Naive thymus-derived CD8-positive, alpha-beta T cell (primary cell): Measurements from ENCODE around the gene INSIG2. TPM values are rescaled to one million over a fixed set of nuclear protein-coding genes. Genes with fewer than 3 reads are reported as not detected.
A peak's percentile ranks its signal among the peaks of the same experiment; 100 is the strongest.

Source experiments
- ATAC-seq, 2 donors: fragments of 150-1000 bp; cut with Tn5 transposase in 1 of 2; sonication (Bioruptor Pico), chemical (Tn5 transposase) in 1 of 2; 1 replicate in 1 of 2; 2 replicates in 1 of 2; pipeline ENCODE4 v1.10.0; 2021; ENCODE audit warnings: mild to moderate bottlenecking in 2 of 2, moderate library complexity in 2 of 2
- POLR2A ChIA-PET: fragments of 350-600 bp; sonication (Branson Sonifier 250); formaldehyde crosslinking; loops from one replicate; lab custom pipeline; 2021; ENCODE audit warnings: antibody characterized with exemption; lab: Charles Lee
- DNase-seq, 10 donors: peaks; one replicate each; pipeline versions ENCODE4 v3.0.0 to v3.0.0-alpha.2; 2020 to 2022
- H3K27ac Mint-ChIP-seq, 10 donors: one replicate each; pipeline ENCODE4 v1.8.0; 2020 to 2022; ENCODE audit warnings: mild to moderate bottlenecking in 10 of 10, mixed read lengths in 10 of 10, moderate library complexity in 4 of 10, inconsistent platforms in 1 of 10
- H3K27me3 Mint-ChIP-seq, 5 donors: one replicate each; pipeline ENCODE4 v1.8.0; 2021 to 2022; ENCODE audit warnings: mixed read lengths in 5 of 5
- H3K36me3 Mint-ChIP-seq, 3 donors: one replicate each; pipeline ENCODE4 v1.8.0; 2020 to 2022; ENCODE audit warnings: mixed read lengths in 3 of 3, mild to moderate bottlenecking in 2 of 3, inconsistent platforms in 1 of 3
- H3K4me1 Mint-ChIP-seq, 4 donors: one replicate each; pipeline ENCODE4 v1.8.0; 2021 to 2022; ENCODE audit warnings: mixed read lengths in 4 of 4
- H3K4me3 Mint-ChIP-seq, 10 donors: one replicate each; pipeline ENCODE4 v1.8.0; 2020 to 2022; ENCODE audit warnings: mild to moderate bottlenecking in 10 of 10, mixed read lengths in 10 of 10, moderate library complexity in 6 of 10, inconsistent platforms in 1 of 10
- H3K9me3 Mint-ChIP-seq, 9 donors: one replicate each; pipeline ENCODE4 v1.8.0; 2020 to 2022; ENCODE audit warnings: mixed read lengths in 9 of 9, mild to moderate bottlenecking in 3 of 9, inconsistent platforms in 1 of 9, moderate library complexity in 1 of 9
- polyA plus RNA-seq, 3 donors: library from polyadenylated mRNA; unstranded; fragments of 300-500 nt; fragmentation: Illumina TruSeq; gene quantifications; one replicate each; pipeline ENCODE4 v1.2.3, GENCODE V29; 2021
- total RNA-seq, 8 experiments: library from RNA in 2 of 8; stranded (reverse) in 2 of 8; gene quantifications; one replicate each; pipeline ENCODE4 v1.2.3 and lab custom pipeline; 2021 to 2026

The INSIG2 gene
- total RNA-seq = 10 to 100 TPM; 24.0 to 25.6 TPM
- polyA plus RNA-seq = 10 to 100 TPM; 21.7 to 28.2 (median 23.3) TPM
- total RNA-seq (lab: John Stamatoyannopoulos, UW) = 4.4 to 19.4 (median 6.8) reads per million in 6 experiments

GRCh38 chr2:118088051-118089024, at the start of gene INSIG2:
Gene INSIG2 (plus strand): TSS chr2:118088471. CDS start chr2:118096557, 8,086 bp downstream.
- ATAC-seq (peak; percentile 89 to 92), DNase-seq (peak; percentile 75 to 93 (median 84))
- Mint-ChIP-seq H3K4me1 (peaks cover 3 to 47% (median 23%) of the 10 kb centered on the region in 4 donors), H3K27me3 (peaks cover 0 to 2% (median 0%) of the 10 kb centered on the region in 5 donors), H3K9me3 (no peaks in the 10 kb centered on the region), H3K36me3 (no peaks in the 10 kb centered on the region), H3K4me3 (peak within 1 kb of the TSS; percentile 89 to 97 (median 93)), H3K27ac (peak within 1 kb of the TSS; percentile 71 to 98 (median 94))
- POLR2A ChIA-PET = interaction anchor here (0.7 to 2.2 kb wide), 7 partner anchors 10 to 1278 kb away, joined by 3 to 8 read pairs (median 4); partner anchors contain the start of genes C2orf76, CCDC93, DBI and DDX18

GRCh38 chr2:118040891-118041290, 47.4 kb upstream of the INSIG2 start:
- no peak overlapping the region for H3K4me3 Mint-ChIP-seq
- no peak overlapping the region for H3K27ac Mint-ChIP-seq
- ATAC-seq = no peak
- H3K9me3 Mint-ChIP-seq = peaks cover 3 to 22% (median 6%) of the 10 kb centered on the region in 9 donors
- no peak for DNase-seq
- peaks cover 41 to 91% (median 54%) of the 10 kb centered on the region in 5 donors for H3K27me3 Mint-ChIP-seq
- H3K4me1 Mint-ChIP-seq = no peaks in the 10 kb centered on the region
- POLR2A ChIA-PET = no interaction called here
- H3K36me3 Mint-ChIP-seq = peaks cover 0 to 20% (median 2%) of the 10 kb centered on the region in 3 donors

GRCh38 chr2:118044103-118044716, 44.1 kb upstream of the INSIG2 start:
- Mint-ChIP-seq H3K4me3 (no peak overlapping the region), H3K36me3 (no peaks in the 10 kb centered on the region), H3K9me3 (no peaks in the 10 kb centered on the region), H3K4me1 (no peaks in the 10 kb centered on the region), H3K27ac (peak overlapping the region in 2 of 10 donors; percentile 2 to 22), H3K27me3 (peaks cover 36 to 85% (median 59%) of the 10 kb centered on the region in 5 donors)
- POLR2A ChIA-PET = no interaction called here
- no peak for DNase-seq
- ATAC-seq = no peak

- ATAC-seq = no peak
- Mint-ChIP-seq H3K27ac (no peak overlapping the region), H3K9me3 (no peaks in the 10 kb centered on the region), H3K27me3 (peaks cover 36 to 85% (median 59%) of the 10 kb centered on the region in 5 donors), H3K4me3 (no peak overlapping the region), H3K36me3 (no peaks in the 10 kb centered on the region), H3K4me1 (no peaks in the 10 kb centered on the region)
- DNase-seq = no peak
- POLR2A ChIA-PET = no interaction called here
These were observed 43.4 kb upstream of the INSIG2 start for GRCh38 chr2:118044854-118045253.

- no peaks in the 10 kb centered on the region for H3K4me1 Mint-ChIP-seq
- H3K27me3 Mint-ChIP-seq = peaks cover 37 to 85% (median 57%) of the 10 kb centered on the region in 5 donors
- no peaks in the 10 kb centered on the region for H3K9me3 Mint-ChIP-seq
- no peaks in the 10 kb centered on the region for H3K36me3 Mint-ChIP-seq
- no peak overlapping the region for H3K27ac Mint-ChIP-seq
- no peak overlapping the region for H3K4me3 Mint-ChIP-seq
- DNase-seq = no peak
- POLR2A ChIA-PET = no interaction called here
- no peak for ATAC-seq
These were observed 43.0 kb upstream of the INSIG2 start for GRCh38 chr2:118045286-118045685.

GRCh38 chr2:118046634-118047210, 41.5 kb upstream of the INSIG2 start:
- Mint-ChIP-seq H3K9me3 (no peaks in the 10 kb centered on the region), H3K4me1 (no peaks in the 10 kb centered on the region), H3K27me3 (peaks cover 40 to 85% (median 46%) of the 10 kb centered on the region in 5 donors), H3K4me3 (no peak overlapping the region), H3K27ac (no peak overlapping the region), H3K36me3 (no peaks in the 10 kb centered on the region)
- ATAC-seq (no peak), DNase-seq (peak in 3 of 10 donors; percentile 31 to 37 (median 37))
- POLR2A ChIA-PET = interaction anchor here (1.0 kb wide), 1 partner anchor 177 kb away, joined by 3 read pairs; no protein-coding TSS in a partner anchor

- H3K27ac Mint-ChIP-seq = no peak overlapping the region
- POLR2A ChIA-PET = interaction anchor here (1.0 kb wide), 1 partner anchor 176 kb away, joined by 3 read pairs; no protein-coding TSS in a partner anchor
These were observed 40.9 kb upstream of the INSIG2 start for GRCh38 chr2:118047380-118047826.

GRCh38 chr2:118048401-118048800, 39.9 kb upstream of the INSIG2 start:
- Mint-ChIP-seq H3K27me3 (peaks cover 34 to 85% (median 44%) of the 10 kb centered on the region in 5 donors), H3K36me3 (no peaks in the 10 kb centered on the region), H3K4me3 (no peak overlapping the region), H3K9me3 (no peaks in the 10 kb centered on the region), H3K27ac (no peak overlapping the region), H3K4me1 (no peaks in the 10 kb centered on the region)
- ATAC-seq (no peak), DNase-seq (no peak)
- POLR2A ChIA-PET = no interaction called here

More at GRCh38 chr2:118047380-118047826, 40.9 kb upstream of the INSIG2 start:
- H3K4me3 Mint-ChIP-seq = no peak overlapping the region
- H3K27me3 Mint-ChIP-seq = peaks cover 38 to 85% (median 44%) of the 10 kb centered on the region in 5 donors
- DNase-seq = no peak
- no peaks in the 10 kb centered on the region for H3K36me3 Mint-ChIP-seq
- no peak for ATAC-seq
- no peaks in the 10 kb centered on the region for H3K9me3 Mint-ChIP-seq
- H3K4me1 Mint-ChIP-seq = no peaks in the 10 kb centered on the region

GRCh38 chr2:118049140-118049815, 39.0 kb upstream of the INSIG2 start:
- Mint-ChIP-seq H3K4me1 (no peaks in the 10 kb centered on the region), H3K27me3 (peaks cover 27 to 82% (median 41%) of the 10 kb centered on the region in 5 donors), H3K4me3 (no peak overlapping the region), H3K36me3 (no peaks in the 10 kb centered on the region), H3K27ac (no peak overlapping the region), H3K9me3 (no peaks in the 10 kb centered on the region)
- DNase-seq = no peak
- ATAC-seq = no peak
- POLR2A ChIA-PET = no interaction called here

- no peaks in the 10 kb centered on the region for H3K9me3 Mint-ChIP-seq
- no peak overlapping the region for H3K27ac Mint-ChIP-seq
- H3K27me3 Mint-ChIP-seq = peaks cover 25 to 80% (median 38%) of the 10 kb centered on the region in 5 donors
- no peak overlapping the region for H3K4me3 Mint-ChIP-seq
- POLR2A ChIA-PET = no interaction called here
- no peak for ATAC-seq
- DNase-seq = no peak
- peaks cover 0 to under 1% (median 0%) of the 10 kb centered on the region in 4 donors for H3K4me1 Mint-ChIP-seq
- H3K36me3 Mint-ChIP-seq = no peaks in the 10 kb centered on the region
These were observed 38.5 kb upstream of the INSIG2 start for GRCh38 chr2:118049816-118050140.

- H3K27ac Mint-ChIP-seq = no peak overlapping the region
- no peak overlapping the region for H3K4me3 Mint-ChIP-seq
- POLR2A ChIA-PET = no interaction called here
- no peak for DNase-seq
- peaks cover 31 to 83% (median 38%) of the 10 kb centered on the region in 5 donors for H3K27me3 Mint-ChIP-seq
- ATAC-seq = no peak
- H3K9me3 Mint-ChIP-seq = no peaks in the 10 kb centered on the region
- peaks cover 0 to 7% (median 0%) of the 10 kb centered on the region in 4 donors for H3K4me1 Mint-ChIP-seq
- H3K36me3 Mint-ChIP-seq = no peaks in the 10 kb centered on the region
These were observed 37.9 kb upstream of the INSIG2 start for GRCh38 chr2:118050386-118050785.

- DNase-seq (no peak), ATAC-seq (no peak)
- H3K4me1 Mint-ChIP-seq = peaks cover 0 to 13% (median 0%) of the 10 kb centered on the region in 4 donors
- H3K27ac Mint-ChIP-seq = no peak overlapping the region
- POLR2A ChIA-PET = no interaction called here
- no peak overlapping the region for H3K4me3 Mint-ChIP-seq
- peaks cover 32 to 89% (median 41%) of the 10 kb centered on the region in 5 donors for H3K27me3 Mint-ChIP-seq
- no peaks in the 10 kb centered on the region for H3K9me3 Mint-ChIP-seq
- no peaks in the 10 kb centered on the region for H3K36me3 Mint-ChIP-seq
These were observed 37.3 kb upstream of the INSIG2 start for GRCh38 chr2:118050974-118051373.
